HG02840 (cell line): Measurements from ENCODE around the gene SRRM5.

Experiments used
- ATAC-seq: cut with Tn5 transposase; IDR thresholded peaks from one replicate; pipeline ENCODE4 v1.9.1; 2021; ENCODE audit warnings: mild to moderate bottlenecking, moderate library complexity, moderate number of reproducible peaks; ENCODE audit not compliant: unreplicated experiment, low FRiP score

The SRRM5 gene

DNA sequence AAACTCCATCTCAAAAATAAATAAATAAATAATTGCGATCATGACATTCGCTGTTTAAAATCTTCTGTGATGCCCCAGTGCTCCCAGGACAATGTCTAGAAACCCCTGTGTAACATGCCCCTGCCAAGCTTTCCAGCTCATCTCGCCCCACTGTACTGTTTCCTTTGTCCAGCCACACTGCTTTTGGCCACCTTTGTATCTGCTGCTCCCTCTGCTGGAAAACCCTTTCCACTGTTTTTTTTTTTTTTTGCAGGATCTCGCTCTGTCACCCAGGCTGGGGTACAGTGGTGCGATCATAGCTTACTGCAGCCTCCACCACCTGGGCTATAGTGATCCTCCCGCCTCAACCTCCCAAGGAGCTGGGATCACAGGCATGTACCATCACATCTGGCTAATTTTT is 50.6 kb downstream of the SRRM5 start:
- ATAC-seq: no peak

DNA sequence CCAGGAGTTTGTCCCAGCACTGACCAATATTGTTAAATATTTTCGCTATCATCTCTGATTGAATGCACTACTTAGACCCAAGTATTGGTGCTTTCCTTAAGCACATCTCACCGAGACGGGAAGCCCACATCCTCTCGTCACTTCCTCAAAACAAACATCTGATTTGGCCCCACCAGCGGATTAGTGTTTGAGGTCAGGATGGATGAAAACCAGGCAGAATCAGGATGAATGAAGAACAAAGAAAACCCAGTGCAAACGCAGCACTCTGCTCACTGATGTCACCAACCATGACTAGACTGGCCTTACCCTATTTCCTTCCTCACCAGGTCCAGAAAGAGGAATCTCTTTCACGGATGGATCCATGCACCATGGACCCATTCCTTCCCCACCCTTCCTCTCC is 52.1 kb downstream of the SRRM5 start:
- ATAC-seq: no peak
